H4 (cell line): Measurements from ENCODE around the gene CPNE5. TPM values are rescaled to one million over a fixed set of nuclear protein-coding genes. Genes with fewer than 3 reads are reported as not detected.

ENCODE experiments used
- DNase-seq: peaks from one replicate; pipeline ENCODE4 v3.0.0-alpha.2; 2015; ENCODE audit warnings: low spot score
- total RNA-seq: library from RNA; depleted of rRNA; stranded (reverse); fragments of >200 nt; shearing (Covaris generic); gene quantifications from 2 replicates; pipeline ENCODE4 v1.2.3, GENCODE V29; 2014

The CPNE5 gene
- total RNA-seq, 1 experiment from 2014 or later, result not detected

DNA sequence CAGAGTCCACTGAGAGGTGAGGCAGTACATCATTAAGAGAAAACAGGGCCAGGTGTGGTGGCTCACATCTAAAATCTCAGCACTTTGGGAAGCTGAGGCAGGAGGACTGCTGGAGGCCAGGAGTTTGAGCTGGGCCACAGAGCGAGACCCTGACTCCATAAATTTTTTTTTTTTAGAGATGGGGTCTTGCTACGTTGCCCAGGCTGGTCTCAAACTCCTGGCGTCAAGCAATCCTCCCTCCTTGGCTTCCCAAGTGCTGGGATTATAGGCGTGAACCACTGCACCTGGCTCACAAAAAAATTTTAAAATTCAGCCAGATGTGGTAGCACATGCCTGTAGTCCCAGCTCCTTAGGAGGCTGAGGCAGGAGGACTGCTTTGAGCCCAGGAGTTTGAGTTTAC lies 18.1 kb upstream of the CPNE5 start:
- no peak for DNase-seq

DNA sequence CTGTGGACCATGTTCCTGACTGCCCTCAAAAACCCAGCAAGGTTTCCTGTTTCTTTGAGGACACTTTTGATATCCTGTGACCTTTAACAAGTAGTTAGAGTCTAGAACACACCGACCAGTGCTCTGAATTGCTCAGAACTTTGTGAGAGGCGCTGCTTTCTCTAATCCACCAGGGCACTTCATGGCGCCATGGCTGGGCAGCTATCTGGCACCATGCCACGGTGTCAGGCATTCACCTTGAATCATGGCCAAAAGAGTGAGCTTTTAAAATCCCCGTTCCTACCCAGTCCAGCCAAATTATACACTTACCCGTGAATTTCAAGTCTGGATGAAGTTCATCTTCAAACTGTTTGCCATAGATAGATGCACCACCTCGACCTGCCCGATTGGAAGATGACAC lies 17.0 kb upstream of the CPNE5 start:
- no peak for DNase-seq

DNA sequence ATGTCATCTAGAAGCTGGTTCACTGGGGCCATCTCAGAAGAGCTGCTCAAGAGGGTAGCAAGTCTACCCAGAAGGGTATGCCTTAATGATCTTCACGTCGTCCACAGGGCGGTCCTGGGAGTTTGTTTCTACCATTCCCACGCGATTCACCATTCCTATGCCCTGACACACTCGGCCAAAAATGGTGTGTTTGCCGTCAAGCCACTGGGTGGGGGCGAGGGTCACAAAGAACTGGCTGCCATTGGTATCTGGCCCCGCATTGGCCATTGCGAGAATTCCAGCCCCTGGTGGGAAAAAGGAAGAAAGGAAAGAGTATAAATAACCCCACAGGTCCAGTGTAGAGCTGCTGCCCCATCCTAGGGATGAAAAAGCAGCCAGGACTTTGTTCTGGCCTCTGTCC lies 16.5 kb upstream of the CPNE5 start:
- DNase-seq, result no peak

DNA sequence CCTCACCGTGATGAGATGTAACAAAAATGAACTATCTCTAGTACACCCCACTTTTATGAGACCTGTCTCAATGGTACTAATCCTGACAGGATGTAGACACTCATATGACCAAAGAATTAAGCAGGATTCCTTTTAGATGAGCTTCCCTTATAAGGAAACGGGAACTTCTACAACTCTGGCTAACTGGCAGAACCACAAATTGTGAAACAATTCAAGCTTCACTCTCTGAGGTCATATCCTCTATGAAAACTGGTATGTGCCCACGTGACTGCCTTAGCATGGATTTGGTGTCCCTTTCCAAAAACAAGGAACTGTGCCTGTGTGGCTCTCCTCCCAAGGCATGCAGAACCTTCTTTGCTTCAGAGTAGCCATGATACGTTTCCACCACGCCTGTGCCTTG lies 14.1 kb upstream of the CPNE5 start:
- DNase-seq, result peak; percentile 78

DNA sequence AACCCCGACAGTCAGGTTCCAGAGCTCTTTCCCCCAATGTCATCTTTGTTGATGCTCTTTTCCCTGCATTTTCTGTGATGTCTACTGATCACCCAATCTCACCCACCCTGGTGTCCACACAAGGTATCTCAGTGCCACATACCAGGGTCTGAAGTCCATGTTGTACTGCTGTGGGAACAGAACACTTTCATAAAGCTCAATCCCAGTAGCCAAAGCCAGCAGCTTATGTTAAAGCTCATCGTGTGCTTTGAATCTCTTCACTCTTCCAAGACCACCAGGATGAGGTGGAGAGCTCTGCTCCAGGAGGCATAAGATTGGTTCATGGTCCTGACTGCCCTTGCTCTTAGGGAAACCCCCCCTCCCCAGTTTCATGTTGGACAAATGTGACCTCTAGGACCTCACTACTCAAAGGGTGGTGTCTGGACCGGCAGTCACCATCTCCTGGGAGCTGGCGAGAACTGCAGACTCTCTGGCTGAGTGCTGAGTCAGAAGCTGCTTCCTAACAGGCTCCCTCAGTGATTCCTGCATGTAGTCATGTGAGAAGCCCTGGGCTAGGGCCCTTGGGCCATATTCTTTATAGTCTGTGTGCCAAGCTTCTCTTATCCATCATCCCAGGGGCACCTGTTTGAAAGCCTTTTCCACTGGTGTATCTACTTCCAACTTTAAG lies 13.4 kb upstream of the CPNE5 start:
- DNase-seq, result peak; percentile 23

DNA sequence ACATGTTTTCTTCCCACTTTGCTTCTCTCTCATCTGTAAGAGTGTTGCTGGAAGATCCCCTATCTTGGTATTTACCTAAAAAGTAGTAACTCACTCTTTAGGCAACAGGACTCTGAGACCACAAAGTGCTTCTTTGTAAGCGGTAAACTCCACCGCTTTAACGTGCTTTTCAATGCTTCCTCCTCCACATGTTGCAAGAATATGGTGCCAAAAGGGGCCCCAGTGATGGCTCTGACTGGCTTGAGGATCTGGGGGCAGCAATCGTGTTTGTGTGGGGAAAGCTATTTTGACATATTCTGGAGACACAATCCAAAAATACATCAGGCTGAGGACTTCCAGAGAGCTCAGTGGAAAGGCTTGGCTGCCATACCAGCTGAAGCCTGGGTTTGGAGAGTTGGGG lies 12.4 kb upstream of the CPNE5 start:
- no peak for DNase-seq

DNA sequence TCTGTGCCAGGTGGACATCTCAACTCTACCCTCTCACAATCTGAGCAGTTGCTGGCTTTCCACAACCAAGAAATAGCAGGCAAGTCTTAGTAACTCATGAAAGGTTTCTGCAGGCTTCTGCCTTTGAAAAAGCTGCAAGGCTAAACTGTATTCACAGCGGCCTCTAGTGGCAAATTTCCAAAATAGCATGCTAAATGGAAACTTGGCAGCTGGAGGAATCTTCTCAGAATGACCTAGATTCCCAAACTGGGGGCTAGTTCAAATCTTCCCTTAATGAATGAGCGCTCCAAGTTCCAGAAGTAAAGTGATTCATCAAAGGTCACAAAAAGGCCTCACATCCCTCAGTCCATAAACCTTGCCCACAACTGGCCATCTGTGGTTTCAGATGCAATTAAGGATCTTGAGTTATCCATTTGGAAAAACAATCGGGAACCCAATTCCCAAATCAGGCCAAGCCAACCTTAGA lies 11.9 kb upstream of the CPNE5 start:
- no peak for DNase-seq

DNA sequence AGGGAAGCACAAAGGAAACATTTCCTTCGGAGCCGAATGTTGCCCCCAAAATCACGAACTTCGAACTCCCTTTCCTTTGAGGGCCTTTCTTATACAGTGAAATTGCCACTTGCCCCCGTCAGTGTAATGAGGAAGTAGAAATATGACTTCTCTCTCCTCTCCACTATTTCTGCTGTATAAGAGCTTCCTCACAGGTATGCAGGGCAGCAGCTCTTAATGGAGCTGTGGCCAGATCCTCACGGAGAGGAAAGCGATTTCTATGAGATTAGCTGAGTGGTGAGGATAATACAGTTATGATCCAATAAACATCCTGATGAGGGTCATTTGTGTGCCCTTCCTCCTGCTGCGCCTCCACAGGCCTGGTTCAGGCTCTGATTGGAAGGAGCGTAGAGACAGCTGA lies 10.8 kb upstream of the CPNE5 start:
- DNase-seq, result no peak

DNA sequence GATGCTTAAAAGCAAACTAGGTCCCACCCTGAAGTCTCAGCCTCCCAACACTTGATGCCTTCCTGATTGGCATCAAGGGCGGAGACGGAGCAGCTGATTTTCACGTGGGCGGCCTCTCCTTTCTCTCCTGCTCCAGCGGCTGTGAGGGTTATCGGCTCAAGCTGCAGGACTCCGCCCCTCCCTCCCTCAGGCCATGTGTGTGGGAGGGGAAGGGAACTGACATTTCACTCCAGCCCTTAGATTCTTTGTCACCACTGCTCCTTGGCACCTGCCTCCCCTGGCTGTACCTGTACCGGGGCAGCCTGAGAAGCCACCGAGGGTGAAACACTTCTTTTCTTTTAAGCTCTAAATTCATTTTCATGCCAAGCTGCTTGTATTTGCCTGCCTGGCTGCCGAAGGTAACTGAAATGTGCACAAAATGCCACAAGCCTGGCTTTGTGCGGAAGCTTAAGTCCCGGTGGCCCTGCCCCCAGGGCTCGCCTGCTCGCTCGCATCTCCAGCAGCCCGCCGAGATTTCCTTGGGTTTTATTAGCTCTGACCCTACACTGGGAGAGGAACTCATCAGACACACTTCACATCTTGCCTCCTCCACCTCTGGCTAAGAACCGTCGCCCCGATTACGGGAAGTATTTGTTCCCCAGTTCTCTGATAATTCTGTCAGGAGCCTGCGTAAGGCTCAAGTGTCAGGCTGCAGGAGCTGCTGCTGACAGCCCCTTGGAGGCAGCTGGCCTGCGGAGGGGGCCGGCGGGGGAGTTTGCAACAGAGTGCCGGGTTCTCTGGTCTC lies 9.6 kb upstream of the CPNE5 start:
- DNase-seq, result no peak

DNA sequence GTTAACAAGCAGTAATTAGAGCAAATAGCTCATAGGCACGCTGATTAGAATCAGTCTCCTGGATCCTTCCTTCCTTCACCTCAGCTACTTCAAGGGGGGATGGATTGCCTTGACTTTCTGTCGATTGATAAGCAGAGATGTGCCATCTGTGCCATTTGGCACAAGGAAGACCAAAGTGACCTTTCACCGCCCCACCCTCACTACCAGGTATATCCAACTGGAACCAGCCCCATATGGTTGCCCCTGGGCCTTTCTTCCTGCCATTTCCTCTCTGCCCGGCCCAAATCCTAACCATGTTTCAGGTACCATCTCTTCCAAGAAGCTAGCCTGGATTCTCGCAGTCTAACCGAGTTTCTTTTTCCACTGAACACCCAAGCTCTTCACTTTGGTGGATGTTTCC lies 8.7 kb upstream of the CPNE5 start:
- DNase-seq, result no peak

DNA sequence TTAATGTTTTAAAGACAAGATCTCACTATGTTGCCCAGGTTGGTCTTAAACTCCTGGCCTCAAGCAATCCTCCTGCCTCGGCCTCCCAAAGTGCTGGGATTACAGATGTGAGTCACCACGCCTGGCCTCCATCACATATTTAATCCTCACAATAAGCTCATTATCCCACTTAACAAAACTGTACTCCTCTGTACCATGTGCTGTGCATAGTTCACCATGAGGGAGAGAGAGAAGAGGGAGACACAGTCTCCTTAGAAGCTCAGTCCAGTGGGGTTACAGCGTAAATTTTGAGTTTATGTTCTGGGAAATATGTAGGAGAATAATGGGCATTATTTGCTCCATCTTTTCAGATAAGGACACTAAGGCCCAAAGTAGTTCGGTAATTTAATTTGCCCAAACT lies 7.9 kb upstream of the CPNE5 start:
- DNase-seq, result no peak

DNA sequence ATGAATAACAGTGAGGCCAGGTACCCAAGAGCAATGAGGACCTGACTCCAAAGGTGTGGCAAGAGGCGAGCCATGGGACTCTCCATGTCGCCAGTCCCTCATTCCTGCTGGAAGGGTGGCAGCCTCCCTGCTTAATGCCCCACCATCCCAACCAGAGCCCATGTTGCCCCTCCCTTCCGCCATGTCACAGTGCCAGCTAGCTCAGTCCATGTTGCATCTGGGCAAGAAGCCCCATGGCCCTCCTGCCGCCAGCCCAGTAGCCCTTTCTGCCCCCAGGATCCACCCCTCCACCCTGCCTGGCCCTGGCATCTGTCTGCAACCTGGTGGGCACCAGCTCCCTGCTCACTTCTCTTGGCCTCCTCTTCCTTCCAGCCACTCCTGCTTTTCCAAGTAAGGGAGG lies 6.0 kb upstream of the CPNE5 start:
- DNase-seq, result no peak

DNA sequence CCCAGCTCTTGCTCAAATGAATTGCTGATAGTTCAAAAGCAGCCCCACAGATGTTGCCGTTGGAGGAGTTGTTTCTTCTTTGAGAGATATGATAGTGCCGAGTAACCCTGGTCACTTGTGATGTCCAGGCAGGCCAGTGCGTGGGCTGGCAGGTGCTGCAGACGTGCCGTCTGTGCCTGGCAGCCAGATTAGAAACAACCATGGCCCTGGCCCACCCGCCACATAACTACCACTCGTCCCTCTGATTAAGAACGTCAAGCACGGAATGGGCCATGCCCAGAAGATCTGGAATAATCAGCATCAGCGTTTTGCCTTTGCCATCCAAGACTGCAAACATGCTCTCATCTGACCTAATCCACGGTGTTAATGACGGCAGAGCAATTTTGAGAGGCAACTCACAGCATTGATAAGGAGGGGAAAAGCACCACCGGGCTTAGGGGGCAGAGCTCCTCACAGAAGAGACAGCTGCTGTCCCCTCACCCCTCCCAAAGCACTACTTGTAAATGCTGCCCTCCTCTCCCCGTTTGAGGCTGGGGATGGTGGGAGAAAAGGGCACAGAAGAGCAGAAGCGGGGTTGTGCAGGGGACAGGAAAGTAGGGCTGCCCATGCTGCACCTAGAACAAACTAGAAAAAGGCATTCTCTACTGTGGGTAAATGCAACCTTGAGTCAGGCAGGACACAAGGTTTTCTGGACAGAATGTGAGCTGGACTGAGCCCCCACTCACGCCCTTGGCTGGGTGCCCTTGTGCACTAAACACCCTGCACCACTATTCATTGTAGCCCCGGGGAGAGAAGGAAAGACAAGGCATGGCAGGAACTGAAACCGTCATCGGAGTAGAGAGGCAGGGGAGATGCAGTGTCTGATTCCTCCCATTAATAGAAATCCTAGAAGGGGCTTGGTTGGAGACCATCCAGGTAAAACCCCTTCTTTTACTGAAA lies 5.3 kb upstream of the CPNE5 start:
- no peak for DNase-seq

DNA sequence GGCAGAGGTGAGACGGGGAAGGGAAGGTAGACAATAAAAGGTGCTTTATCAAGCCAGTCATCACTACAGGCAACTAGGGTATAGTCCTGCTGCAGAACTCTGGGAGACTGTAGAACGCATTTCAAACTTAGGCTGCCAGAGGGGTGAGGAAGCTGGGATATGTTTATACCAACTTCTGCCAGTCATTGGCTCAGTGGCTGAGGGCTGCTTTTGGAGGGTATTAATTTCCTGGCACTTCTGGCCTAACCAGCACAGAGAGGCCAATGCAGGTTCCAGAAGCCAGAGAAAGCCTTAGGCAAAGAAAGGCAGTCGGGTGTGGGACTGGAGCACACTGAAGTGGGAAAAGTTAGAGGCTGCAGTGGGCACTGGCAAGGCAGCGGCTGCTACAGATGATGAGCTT lies 3.9 kb upstream of the CPNE5 start:
- no peak for DNase-seq

DNA sequence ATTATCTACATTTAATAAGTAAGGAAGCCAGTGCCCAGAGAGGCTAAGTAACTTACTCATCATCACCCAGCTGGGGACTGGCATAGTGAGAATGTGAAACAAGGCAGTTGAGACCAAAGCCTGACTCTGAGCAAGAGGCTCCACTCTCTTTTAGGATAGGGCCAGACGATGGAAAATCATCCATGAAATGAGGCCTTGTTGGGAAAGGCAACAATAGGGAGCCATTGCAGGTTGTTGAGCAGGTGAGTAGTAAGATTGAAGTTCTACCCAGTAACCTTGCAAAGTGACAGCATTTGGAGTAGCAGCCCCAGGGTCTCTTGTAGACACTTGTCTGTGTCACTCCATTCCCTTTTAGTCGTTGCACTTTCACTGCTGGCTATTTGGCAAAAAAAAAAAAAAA lies 2.5 kb upstream of the CPNE5 start:
- DNase-seq, result no peak

DNA sequence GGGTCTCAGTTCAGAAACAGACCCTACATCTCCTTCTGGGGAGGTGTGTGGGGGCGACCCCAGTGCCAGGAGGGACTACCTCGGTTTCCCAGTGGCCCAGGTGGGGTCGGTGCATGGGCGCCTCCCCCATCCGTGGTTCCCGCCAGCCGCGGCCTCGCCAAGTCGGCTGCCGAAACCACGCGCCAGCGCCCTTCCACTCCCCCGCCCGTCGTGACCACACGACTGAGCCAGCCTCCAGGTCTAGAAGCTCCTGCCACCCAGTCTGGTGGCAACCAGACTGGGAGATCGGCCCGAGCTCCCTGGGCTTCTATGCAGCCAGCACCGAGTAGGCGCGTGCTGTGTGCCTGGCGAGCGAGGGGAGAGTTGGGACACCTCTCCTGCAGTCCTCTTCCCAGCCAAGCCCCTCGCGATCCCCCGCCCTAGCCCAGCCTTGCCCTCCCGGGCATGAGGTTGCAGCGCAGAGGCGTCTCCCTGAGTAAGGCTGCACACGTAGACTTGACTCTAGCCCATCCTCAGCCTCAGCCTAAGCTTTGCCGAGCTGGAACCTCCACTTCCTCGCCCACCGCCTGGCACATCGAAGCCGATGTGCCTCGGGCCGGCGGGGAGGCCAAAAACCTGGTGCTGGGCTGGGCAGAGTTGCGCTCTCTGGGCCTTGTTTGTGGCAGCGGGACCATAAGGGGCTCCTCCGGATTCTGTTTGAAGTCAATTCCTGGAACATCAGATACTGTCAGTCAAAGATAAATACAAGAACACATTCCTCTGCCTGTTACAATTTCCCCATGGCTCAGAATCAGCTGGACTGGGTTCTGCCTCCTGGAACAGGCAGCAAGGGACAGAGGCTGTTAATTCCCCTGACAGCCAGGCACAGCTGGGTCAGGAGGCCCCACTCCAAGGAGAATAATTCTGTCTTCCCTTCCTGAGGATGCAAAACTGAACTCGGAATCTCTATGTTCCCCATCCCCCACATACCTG lies 1.5 kb upstream of the CPNE5 start:
- no peak for DNase-seq

DNA sequence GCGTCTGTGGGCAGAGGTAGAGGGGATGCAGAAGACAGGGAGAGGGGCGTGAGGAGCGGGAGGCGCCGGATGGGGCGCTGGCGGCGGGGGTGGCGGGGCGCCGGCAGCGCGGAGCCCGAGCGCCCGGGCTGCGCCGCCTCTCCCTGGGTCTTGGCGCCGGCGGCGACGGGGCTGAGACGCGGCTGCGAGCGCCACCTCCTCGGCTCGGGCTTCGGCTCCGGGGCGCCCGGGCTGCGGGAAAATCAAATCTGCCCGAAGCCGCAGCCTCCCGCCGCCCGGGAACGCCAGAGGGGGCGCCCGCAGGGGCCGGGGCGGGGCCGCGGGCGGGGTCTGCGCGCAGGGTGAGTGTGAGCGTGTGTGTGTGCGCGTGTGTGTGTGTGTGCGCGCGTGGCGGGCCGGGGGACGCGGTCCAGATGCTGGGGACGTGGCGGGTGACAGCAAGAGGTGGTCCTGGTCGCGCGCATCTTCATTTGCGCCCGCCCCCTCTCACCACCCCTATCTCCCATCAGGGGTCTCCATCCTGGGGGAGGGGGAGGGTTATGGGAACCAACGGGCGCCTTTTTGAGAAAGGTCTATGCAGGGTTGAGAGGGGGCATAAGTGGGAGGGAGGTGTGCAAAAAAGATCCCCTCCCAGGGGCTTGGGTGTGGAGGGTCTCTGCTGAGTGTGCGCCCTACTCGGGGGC lies 646 bp upstream of the CPNE5 start:
- no peak for DNase-seq

DNA sequence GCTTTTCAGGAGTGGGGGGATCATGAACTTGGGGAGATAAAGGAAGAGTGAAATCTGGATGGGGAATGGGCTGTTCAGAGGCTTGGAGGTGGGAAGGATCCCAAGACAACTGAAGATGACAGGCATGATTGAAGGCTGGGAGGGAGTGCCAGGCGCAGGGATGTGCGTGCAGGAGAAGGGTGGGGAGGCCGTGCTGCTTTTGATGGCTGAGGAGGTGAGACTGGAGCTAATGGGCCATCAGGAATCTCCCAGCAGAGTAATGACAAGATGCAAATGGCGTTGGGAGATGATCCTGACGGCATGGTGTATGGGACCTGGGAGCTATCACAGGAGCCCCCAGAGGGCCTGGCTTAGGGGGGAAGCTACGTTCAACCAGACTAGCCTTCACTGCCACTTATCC lies 1.6 kb downstream of the CPNE5 start:
- no peak for DNase-seq

DNA sequence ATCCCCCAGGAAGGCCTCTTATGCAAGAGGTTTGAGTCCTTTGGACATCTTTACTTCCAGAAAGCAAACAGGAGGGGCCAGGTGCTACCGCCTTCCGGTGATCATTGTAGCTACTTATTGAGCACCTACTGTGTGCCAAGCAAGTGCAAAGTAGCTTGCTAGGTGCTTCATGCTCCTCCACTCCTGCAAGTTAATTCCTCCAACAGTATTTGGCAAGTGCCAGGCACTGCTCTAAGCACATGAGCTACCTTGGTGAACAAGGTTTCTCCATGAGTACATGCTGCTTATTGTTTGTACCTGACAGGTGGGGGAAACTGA lies 2.3 kb downstream of the CPNE5 start:
- no peak for DNase-seq

DNA sequence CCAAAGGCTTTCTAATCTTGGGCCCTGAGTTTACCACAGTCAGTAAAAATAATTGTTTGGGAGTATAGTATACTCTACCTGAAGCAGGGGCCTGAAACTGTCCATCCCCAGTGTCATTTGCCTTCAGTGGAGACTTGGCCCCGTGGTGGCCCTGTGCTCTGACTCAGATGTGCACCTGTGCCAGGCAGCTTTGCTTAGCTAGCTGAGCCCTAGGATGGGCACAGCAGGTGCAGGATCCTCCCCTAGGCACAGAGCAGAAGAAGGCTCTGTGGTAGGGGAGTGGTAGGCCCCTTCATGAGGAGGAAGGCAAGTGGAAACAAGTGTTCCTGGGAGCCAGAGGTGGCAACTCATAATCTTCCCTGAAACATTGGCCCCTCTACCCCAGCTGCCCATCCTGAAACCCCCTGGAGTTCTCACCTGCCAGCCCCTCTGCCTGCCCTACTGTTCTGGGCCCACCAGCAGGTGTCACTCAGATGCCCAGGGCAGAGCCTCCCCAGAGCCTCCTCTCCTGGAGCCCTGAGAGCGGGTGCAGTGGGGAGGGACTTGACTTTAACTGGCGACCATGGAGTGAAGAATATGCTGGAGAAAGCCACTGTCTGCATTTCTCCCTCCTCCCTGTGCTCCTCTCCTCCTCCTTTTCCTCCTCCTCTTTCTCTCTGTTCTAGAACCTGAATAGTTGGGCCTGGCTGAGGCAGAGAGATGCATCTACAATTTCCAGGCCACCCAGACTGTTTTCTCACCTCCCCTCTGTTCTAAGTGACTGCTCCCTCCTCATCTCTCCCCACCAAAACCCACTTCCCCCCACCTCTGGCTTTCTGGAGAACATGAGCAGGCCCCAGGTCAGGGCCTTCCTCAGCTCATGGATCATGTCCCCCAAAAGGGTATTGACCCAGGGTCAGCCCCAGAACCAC lies 2.9 kb downstream of the CPNE5 start:
- DNase-seq, result no peak
